ENCODE measurements around the gene LMBRD2.

GRCh38 chr5:36060420-36060887, 91.2 kb downstream of the LMBRD2 start:
- TF ChIP-seq GATA2 (IDR thresholded peaks at IDR 0.05; ENCODE audit: low read depth, low read length), result no peak
- no peak for TF ChIP-seq GATA3 (IDR thresholded peaks at IDR 0.05; ENCODE audit: low read depth, low read length)

Data from SH-SY5Y (cell line).